Activated CD4-positive, alpha-beta T cell treated with anti-CD3 and anti-CD28 coated beads for 36 hours (primary cell): ENCODE data around the gene MRTFA. TPM values are rescaled to one million over a fixed set of nuclear protein-coding genes. Genes with fewer than 3 reads are reported as not detected.
A peak's percentile ranks its signal among the peaks of the same experiment; 100 is the strongest.

Experiments
- ATAC-seq: fragments of 200-7000 bp; cut with Tn5 transposase; one replicate; pipeline ENCODE4 v1.10.0; 2021; ENCODE audit warnings: mild to moderate bottlenecking, moderate library complexity
- CTCF ChIA-PET: fragments of 350-600 bp; sonication (Branson Sonifier 250); formaldehyde crosslinking; loops from one replicate; lab custom pipeline; 2021; ENCODE audit warnings: antibody characterized with exemption; lab: Charles Lee
- POLR2A ChIA-PET: fragments of 350-600 bp; sonication (Branson Sonifier 250); formaldehyde crosslinking; loops from one replicate; lab custom pipeline; 2021; ENCODE audit warnings: antibody characterized with exemption, inconsistent platforms; lab: Charles Lee
- DNase-seq: peaks from one replicate; pipeline ENCODE4 v3.0.0-alpha.2; 2020
- H3K27ac Mint-ChIP-seq: one replicate; pipeline ENCODE4 v1.8.0; 2021; ENCODE audit warnings: mixed read lengths
- H3K27me3 Mint-ChIP-seq: one replicate; pipeline ENCODE4 v1.8.0; 2021; ENCODE audit warnings: mixed read lengths
- H3K36me3 Mint-ChIP-seq: one replicate; pipeline ENCODE4 v1.8.0; 2021; ENCODE audit warnings: low read depth, mixed read lengths
- H3K4me1 Mint-ChIP-seq: one replicate; pipeline ENCODE4 v1.8.0; 2021; ENCODE audit warnings: mixed read lengths
- H3K4me3 Mint-ChIP-seq: one replicate; pipeline ENCODE4 v1.8.0; 2021; ENCODE audit warnings: mild to moderate bottlenecking, moderate library complexity, mixed read lengths
- H3K9me3 Mint-ChIP-seq: one replicate; pipeline ENCODE4 v1.8.0; 2021; ENCODE audit warnings: low read depth, mixed read lengths
- intact Hi-C, 2 experiments: fragments of 100-400 bp; cut with DNase I in 1 of 2; cut with micrococcal nuclease in 1 of 2; formaldehyde crosslinking; loops; one replicate each; pipeline versions ENCODE4 v1.14.2 to v1.15.1; 2022 to 2024; cut with DNase I, micrococcal nuclease
- total RNA-seq, 2 experiments: library from RNA; stranded (reverse); gene quantifications; one replicate each; pipeline ENCODE4 v1.2.3, GENCODE V29; 2021

MRTFA gene
- total RNA-seq, 2 experiments from 2014 or later, result 41.0 to 43.2 TPM

DNA sequence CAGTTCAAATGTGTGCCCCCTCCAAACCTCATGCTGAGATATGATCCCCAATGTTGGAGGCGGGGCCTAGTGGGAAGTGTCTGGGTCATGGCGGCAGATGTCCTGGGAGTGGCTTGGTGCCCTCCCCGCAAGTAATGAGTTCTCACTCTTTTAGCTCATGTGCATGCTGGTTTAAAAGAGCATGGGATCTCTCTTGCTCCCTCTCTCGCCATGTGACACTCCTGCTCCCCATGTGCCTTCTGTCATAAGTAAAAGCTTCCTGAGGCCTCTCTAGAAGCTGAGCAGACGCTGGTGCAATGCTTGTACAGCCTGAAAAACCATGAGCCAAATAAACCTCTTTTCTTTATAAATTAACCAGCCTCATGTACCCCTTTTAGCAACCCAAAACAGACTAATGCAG lies 167.3 kb downstream of the MRTFA start:
- no peak overlapping the region for H3K4me3 Mint-ChIP-seq
- H3K4me1 Mint-ChIP-seq, result peaks cover 35% of the 10 kb centered on the region
- H3K36me3 Mint-ChIP-seq, result no peaks in the 10 kb centered on the region
- ATAC-seq (no peak), DNase-seq (no peak)
- CTCF ChIA-PET, result no interaction called here
- H3K27ac Mint-ChIP-seq, result no peak overlapping the region
- no peaks in the 10 kb centered on the region for H3K9me3 Mint-ChIP-seq
- POLR2A ChIA-PET, result no interaction called here
- intact Hi-C loops, result no loop called here
- no peaks in the 10 kb centered on the region for H3K27me3 Mint-ChIP-seq

DNA sequence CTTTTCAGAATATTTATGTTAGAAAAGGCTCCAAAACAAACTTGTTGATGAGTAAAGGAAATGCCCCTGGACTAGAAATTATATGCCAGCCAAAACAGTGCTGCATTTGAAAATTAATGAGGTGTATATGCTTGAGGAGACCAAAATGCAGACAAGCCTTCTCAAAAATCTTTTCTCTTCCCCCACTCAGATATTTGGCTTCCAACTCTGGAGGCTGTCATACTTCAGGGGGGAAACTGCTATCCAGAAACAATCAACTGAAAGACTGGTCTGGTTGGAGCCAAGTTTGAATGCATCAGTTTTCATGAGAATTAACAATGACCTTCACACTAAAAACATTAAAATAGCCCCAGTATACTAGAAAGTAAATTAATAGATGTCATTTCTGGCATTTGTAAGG lies 167.9 kb downstream of the MRTFA start:
- no peak for ATAC-seq
- Mint-ChIP-seq H3K4me3 (no peak overlapping the region), H3K27me3 (no peaks in the 10 kb centered on the region), H3K4me1 (peaks cover 36% of the 10 kb centered on the region), H3K36me3 (no peaks in the 10 kb centered on the region), H3K9me3 (no peaks in the 10 kb centered on the region), H3K27ac (no peak overlapping the region)
- ChIA-PET CTCF (interaction anchor here (0.8 to 1.3 kb wide), 3 partner anchors 11 to 32 kb away, joined by 3 read pairs; no protein-coding TSS in a partner anchor), POLR2A (no interaction called here)
- no peak for DNase-seq
- intact Hi-C loops, result no loop called here

DNA sequence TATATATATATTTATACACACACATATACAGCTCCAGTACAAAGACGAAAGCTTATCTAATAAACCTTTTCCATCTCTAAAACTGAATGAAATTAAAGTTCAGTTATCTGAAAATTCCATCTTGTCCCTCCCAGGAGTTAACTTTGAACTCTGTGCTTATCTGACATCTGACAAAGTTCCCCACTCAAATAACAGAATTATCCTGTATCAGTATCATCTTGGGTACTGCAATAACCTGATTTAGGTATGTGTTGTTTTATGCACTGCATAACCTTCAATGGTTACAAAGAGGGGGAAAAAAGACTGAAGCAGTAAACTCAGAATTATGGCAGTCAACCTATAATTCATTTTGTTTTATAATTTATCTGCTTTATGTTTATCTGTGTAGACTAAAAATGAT lies 169.5 kb downstream of the MRTFA start:
- Mint-ChIP-seq H3K4me1 (peaks cover 38% of the 10 kb centered on the region), H3K27ac (no peak overlapping the region), H3K36me3 (peaks cover 8% of the 10 kb centered on the region), H3K9me3 (no peaks in the 10 kb centered on the region), H3K4me3 (no peak overlapping the region), H3K27me3 (no peaks in the 10 kb centered on the region)
- ChIA-PET POLR2A (no interaction called here), CTCF (interaction anchor here (1.0 kb wide), 1 partner anchor 17 kb away, joined by 3 read pairs; no protein-coding TSS in a partner anchor)
- DNase-seq (no peak), ATAC-seq (no peak)
- intact Hi-C loops, result no loop called here

DNA sequence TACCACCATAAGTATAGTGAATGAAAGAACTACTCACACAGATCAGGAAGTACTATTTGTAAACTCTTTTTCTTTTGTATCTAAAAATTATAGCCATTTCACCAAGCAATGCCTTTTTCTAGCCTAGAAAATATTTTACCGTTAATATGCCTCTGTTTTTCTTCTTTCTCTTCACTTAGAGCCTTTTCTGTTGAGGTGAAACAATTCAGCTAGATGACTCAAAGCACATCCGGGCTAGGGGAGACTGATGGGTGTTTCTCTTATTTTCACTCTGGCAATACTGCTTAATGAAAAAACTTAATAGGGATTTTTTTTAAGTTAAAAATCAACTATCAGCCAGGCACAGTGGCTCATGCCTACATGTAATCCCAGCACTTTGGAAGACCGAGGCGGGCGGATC lies 172.8 kb downstream of the MRTFA start:
- ATAC-seq, result peak; percentile 82
- peak overlapping the region; percentile 91 for H3K27ac Mint-ChIP-seq
- H3K4me1 Mint-ChIP-seq, result peaks cover 61% of the 10 kb centered on the region
- peak overlapping the region; percentile 87 for H3K4me3 Mint-ChIP-seq
- no peaks in the 10 kb centered on the region for H3K9me3 Mint-ChIP-seq
- peak; percentile 51 for DNase-seq
- intact Hi-C loops, result loop anchor here (1.0 to 5.0 kb wide), 3 partner anchors 12 to 824 kb away; partner anchors contain the start of genes MRTFA (in 1 of the 2) and RANGAP1 (in 1 of the 2)
- peaks cover 12% of the 10 kb centered on the region for H3K36me3 Mint-ChIP-seq
- POLR2A ChIA-PET, result no interaction called here
- CTCF ChIA-PET, result interaction anchor here (0.7 to 1.3 kb wide), 7 partner anchors 20 to 182 kb away, joined by 3 to 6 read pairs (median 4); no protein-coding TSS in a partner anchor
- H3K27me3 Mint-ChIP-seq, result no peaks in the 10 kb centered on the region

DNA sequence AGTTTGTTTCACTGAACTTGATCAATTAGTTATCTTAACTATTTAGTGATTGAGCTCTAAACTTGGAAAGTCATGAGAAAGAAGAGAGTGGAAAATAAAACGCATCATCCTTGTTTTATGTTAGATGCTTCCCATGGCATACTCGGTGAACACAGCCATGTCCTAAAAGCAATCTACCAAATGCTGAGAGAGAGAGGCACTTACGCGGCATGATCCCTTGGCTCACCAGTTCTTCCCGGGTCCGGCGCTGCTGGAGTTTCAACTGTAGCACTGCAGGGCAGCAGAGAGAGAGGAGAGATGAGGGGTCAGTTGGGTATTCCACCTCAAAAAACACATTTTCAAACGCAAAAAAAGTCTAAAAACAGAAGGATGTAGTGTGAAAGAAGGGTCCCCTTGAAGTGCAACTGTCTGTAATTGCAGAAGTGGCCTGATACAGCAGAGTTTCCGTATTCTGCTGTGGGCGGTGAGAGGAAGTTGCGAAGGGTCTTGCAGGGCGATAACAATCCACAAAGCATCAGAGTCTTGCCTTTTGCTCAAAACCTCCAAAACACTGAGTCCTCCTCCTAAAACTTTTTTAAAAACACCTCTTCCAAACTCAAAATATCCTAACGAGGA lies 173.4 kb downstream of the MRTFA start:
- Mint-ChIP-seq H3K9me3 (no peaks in the 10 kb centered on the region), H3K36me3 (peaks cover 16% of the 10 kb centered on the region), H3K27me3 (no peaks in the 10 kb centered on the region), H3K4me3 (peak overlapping the region; percentile 87), H3K27ac (peak overlapping the region; percentile 91), H3K4me1 (peaks cover 65% of the 10 kb centered on the region)
- DNase-seq, result peak; percentile 74
- intact Hi-C loops, result loop anchor here (1.0 to 5.0 kb wide), 3 partner anchors 12 to 824 kb away; partner anchors contain the start of genes MRTFA (in 1 of the 2) and RANGAP1 (in 1 of the 2)
- POLR2A ChIA-PET, result interaction anchor here (1.2 kb wide), 1 partner anchor 26 kb away, joined by 3 read pairs; no protein-coding TSS in a partner anchor
- ATAC-seq, result peak; percentile 84
- CTCF ChIA-PET, result interaction anchor here (0.6 to 1.8 kb wide), 10 partner anchors 9 to 921 kb away, joined by 3 to 11 read pairs (median 4); no protein-coding TSS in a partner anchor

DNA sequence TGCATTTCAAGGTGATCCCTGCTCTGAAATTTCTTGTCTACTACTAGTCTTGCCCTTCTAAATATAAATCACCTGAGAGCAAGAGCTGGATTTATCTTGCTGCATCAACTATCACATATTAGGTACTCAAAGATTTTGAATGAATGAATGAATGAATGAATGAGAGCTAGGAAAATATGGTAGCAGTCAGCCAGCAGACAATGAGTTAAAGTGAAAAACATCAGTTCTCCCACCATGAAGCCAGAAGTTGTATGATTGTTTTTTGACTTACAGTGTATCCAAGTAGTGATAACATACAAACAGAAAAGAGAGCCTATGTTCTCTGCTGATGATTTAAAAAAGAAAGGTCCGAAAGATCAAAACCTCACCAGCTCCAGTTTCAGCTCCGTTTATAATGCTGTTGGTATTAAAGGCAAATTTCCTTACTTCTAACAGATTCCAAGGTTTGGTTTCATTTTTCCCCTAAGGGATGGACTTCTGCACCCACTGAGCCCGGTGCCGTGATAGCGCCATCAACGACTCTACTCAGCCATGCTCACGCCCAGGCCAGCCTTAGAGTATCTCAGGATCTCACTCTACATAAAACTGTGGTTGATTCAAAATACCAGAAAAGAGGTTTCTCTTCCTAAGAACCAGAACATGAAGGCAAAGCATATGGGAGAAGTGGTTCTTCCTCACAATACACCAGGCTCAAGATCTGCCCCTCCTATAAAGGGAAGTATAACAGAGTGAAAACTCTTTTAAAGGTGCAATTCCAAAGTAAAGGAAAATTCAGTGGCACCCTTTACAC lies 174.1 kb downstream of the MRTFA start:
- peak; percentile 55 for DNase-seq
- intact Hi-C loops, result loop anchor here (1.0 to 5.0 kb wide), 3 partner anchors 25 to 825 kb away; partner anchors contain the start of genes MRTFA (in 1 of the 2) and RANGAP1 (in 1 of the 2)
- POLR2A ChIA-PET, result interaction anchor here (0.6 to 1.2 kb wide), 2 partner anchors 25 to 50 kb away, joined by 3 read pairs; no protein-coding TSS in a partner anchor
- peaks cover 19% of the 10 kb centered on the region for H3K36me3 Mint-ChIP-seq
- H3K4me3 Mint-ChIP-seq, result peak overlapping the region; percentile 87
- peaks cover 65% of the 10 kb centered on the region for H3K4me1 Mint-ChIP-seq
- H3K27ac Mint-ChIP-seq, result peak overlapping the region; percentile 91
- H3K9me3 Mint-ChIP-seq, result no peaks in the 10 kb centered on the region
- H3K27me3 Mint-ChIP-seq, result no peaks in the 10 kb centered on the region
- ATAC-seq, result peak; percentile 51
- CTCF ChIA-PET, result interaction anchor here (0.6 to 1.8 kb wide), 6 partner anchors 10 to 920 kb away, joined by 3 to 11 read pairs (median 4); no protein-coding TSS in a partner anchor

DNA sequence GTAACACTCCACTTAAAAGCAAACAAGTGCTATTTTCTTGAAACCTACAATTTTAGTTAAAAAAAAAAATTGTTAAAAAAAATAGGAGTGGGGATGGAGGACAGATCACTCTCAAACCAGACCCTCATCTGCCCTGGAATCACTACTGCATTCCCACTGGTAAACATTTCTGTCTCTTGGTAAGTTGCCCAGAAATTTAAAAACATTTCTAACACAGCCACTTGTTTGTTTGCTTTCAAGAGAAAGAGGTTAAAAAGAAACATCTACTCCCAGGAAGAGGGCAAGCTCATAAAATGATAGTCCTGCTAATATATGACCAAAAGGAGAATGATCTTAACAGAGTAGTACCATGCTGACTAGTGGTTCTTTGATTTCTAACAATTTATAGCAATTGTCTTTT lies 182.8 kb downstream of the MRTFA start:
- intact Hi-C loops, result no loop called here
- DNase-seq, result no peak
- no peak for ATAC-seq
- H3K27ac Mint-ChIP-seq, result no peak overlapping the region
- H3K36me3 Mint-ChIP-seq, result peaks cover 31% of the 10 kb centered on the region
- CTCF ChIA-PET, result interaction anchor here (0.6 to 4.7 kb wide), 5 partner anchors 14 to 897 kb away, joined by 3 to 18 read pairs (median 3); no protein-coding TSS in a partner anchor
- no peaks in the 10 kb centered on the region for H3K27me3 Mint-ChIP-seq
- H3K4me1 Mint-ChIP-seq, result peaks cover 71% of the 10 kb centered on the region
- no peaks in the 10 kb centered on the region for H3K9me3 Mint-ChIP-seq
- H3K4me3 Mint-ChIP-seq, result no peak overlapping the region
- POLR2A ChIA-PET, result interaction anchor here (0.6 to 0.7 kb wide), 2 partner anchors 12 to 77 kb away, joined by 4 to 5 read pairs; no protein-coding TSS in a partner anchor

DNA sequence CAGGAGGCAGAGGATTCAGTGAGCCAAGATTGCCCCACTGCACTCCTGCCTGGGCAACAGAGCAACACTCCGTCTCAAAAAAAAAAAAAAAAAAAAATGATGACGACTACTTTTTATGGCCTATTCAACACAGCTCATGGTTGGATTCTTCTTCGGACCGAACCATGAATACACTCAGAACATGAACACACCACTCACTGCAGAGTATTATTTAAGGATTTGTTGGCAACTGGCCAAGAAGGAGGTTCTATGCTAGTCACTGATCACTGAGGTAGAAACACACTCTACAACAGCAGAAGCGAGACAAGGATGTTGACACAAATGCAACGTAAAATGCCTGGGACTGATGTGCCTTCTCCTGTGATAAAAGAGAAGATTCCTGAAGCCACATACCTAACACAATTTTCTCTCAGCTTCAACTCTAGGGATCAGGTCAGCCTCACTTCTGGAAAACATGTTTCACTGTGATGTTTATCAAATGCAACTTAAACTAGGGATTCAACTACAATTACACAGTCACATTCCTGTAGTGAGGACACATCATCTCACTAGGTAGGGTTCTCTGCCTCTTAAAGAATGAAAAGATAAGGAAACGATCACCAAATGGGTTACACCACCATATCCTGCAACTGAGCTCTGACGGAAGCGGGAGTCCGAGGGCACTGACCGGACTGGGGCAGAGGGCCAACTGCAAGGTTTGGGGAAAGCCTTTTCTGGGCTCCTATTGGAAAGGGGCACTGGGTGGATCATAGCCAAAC lies 183.6 kb downstream of the MRTFA start:
- peaks cover 27% of the 10 kb centered on the region for H3K36me3 Mint-ChIP-seq
- H3K4me3 Mint-ChIP-seq, result no peak overlapping the region
- H3K27ac Mint-ChIP-seq, result peak overlapping the region; percentile 48
- no peak for DNase-seq
- no peaks in the 10 kb centered on the region for H3K9me3 Mint-ChIP-seq
- ATAC-seq, result no peak
- CTCF ChIA-PET, result interaction anchor here (0.7 to 4.7 kb wide), 6 partner anchors 15 to 193 kb away, joined by 3 to 18 read pairs (median 4); no protein-coding TSS in a partner anchor
- intact Hi-C loops, result no loop called here
- POLR2A ChIA-PET, result interaction anchor here (0.6 to 0.7 kb wide), 2 partner anchors 11 to 77 kb away, joined by 4 to 5 read pairs; no protein-coding TSS in a partner anchor
- peaks cover 68% of the 10 kb centered on the region for H3K4me1 Mint-ChIP-seq
- H3K27me3 Mint-ChIP-seq, result no peaks in the 10 kb centered on the region

DNA sequence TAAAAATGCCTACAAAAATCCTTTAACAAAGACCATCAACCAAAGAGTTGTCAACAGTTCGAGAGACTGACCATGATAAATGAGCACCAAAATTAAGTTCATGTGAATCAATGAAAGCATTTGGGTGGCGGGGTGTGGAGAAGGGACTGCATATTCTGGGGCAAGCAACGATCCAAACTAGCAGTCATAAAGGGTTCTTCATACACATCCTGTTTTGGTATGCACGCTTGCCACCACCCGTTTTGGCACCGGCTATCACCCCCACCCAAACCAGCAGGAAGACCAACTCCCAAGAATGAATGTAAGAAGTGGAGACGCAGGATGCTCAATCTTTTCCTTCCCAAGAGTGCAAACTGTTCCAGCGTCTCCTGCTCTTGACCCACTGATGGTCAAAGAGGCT lies 185.3 kb downstream of the MRTFA start:
- Mint-ChIP-seq H3K27me3 (no peaks in the 10 kb centered on the region), H3K9me3 (no peaks in the 10 kb centered on the region)
- CTCF ChIA-PET, result interaction anchor here (1.2 to 4.7 kb wide), 2 partner anchors 14 to 73 kb away, joined by 3 to 18 read pairs; no protein-coding TSS in a partner anchor

DNA sequence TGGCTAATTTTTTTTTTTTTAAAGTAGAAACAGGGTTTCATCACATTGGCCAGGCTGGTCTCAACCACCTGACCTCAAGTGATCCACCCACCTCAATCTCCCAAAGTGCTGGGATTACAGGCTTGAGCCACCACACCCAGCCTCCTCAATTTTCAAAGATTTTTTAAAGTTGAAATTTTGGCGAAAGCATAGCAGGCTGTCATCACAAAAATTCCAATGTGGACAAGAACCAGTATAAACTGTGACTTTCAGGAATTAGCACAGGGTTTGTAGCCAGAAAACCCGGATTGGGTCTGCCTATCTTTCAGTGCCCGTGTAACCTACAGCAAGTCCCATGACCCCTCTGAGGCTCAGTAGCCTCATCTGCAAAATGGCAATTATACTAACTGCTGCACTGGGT lies 185.9 kb downstream of the MRTFA start:
- peaks cover 27% of the 10 kb centered on the region for H3K36me3 Mint-ChIP-seq
- H3K4me3 Mint-ChIP-seq, result no peak overlapping the region
- peaks cover 70% of the 10 kb centered on the region for H3K4me1 Mint-ChIP-seq
- H3K27ac Mint-ChIP-seq, result no peak overlapping the region
- intact Hi-C loops, result loop anchor here in 1 of 2 experiments (1.0 kb wide), 1 partner anchor 13 kb away; no protein-coding TSS in a partner anchor
- DNase-seq (no peak), ATAC-seq (no peak)
- no peaks in the 10 kb centered on the region for H3K27me3 Mint-ChIP-seq
- ChIA-PET CTCF (interaction anchor here (1.0 to 4.7 kb wide), 5 partner anchors 10 to 74 kb away, joined by 3 to 21 read pairs (median 6); no protein-coding TSS in a partner anchor), POLR2A (interaction anchor here (0.7 kb wide), 1 partner anchor 1415 kb away, joined by 3 read pairs; no protein-coding TSS in a partner anchor)
- H3K9me3 Mint-ChIP-seq, result no peaks in the 10 kb centered on the region

More for the DNA sequence above, 185.3 kb downstream of the MRTFA start:
- Mint-ChIP-seq H3K27ac (peak overlapping the region; percentile 65), H3K4me3 (peak overlapping the region; percentile 39), H3K36me3 (peaks cover 28% of the 10 kb centered on the region), H3K4me1 (peaks cover 70% of the 10 kb centered on the region)
- peak; percentile 67 for ATAC-seq
- DNase-seq, result peak; percentile 28
- POLR2A ChIA-PET, result no interaction called here
- intact Hi-C loops, result loop anchor here in 1 of 2 experiments (1.0 kb wide), 1 partner anchor 12 kb away; no protein-coding TSS in a partner anchor
